H7 (cell line): ENCODE results near the gene CFAP100. TPM values are rescaled to one million over a fixed set of nuclear protein-coding genes. Genes with fewer than 3 reads are reported as not detected.

Source experiments
- total RNA-seq: library from RNA; depleted of rRNA; stranded (reverse); fragments of >200 nt; shearing (Covaris generic); gene quantifications from 2 replicates; pipeline ENCODE4 v1.2.3, GENCODE V29; 2014; rRNA removed

CFAP100 gene
- total RNA-seq, 1 experiment from 2014 or later, result 0.24 TPM

Other genes starting within 250 kb of the CFAP100 start
- gene ALDH1L1, start 214.3 kb upstream of the CFAP100 start, total RNA-seq, result 0.15 and 0.28 TPM in 2 replicates
- 8.5 and 10.5 TPM in 2 replicates for gene KLF15, start 37.5 kb upstream of the CFAP100 start, total RNA-seq
- 27.2 and 33.2 TPM in 2 replicates for gene ZXDC, start 81.0 kb downstream of the CFAP100 start, total RNA-seq
- not detected in 2 replicates for gene UROC1, start 122.9 kb downstream of the CFAP100 start, total RNA-seq
- gene CHST13, start 129.2 kb downstream of the CFAP100 start, total RNA-seq, result 2.5 and 2.8 TPM in 2 replicates
- gene C3orf22, start 164.0 kb downstream of the CFAP100 start, total RNA-seq, result not detected in 2 replicates